ENCODE data around the gene ABI1. TPM values are rescaled to one million over a fixed set of nuclear protein-coding genes. Genes with fewer than 3 reads are reported as not detected.

ABI1 gene
- total and polyA plus RNA-seq, 7 donors = 13.9 to 33.8 (median 29.7) TPM

GRCh38 chr10:26890956-26891355 lies 30.2 kb upstream of the ABI1 start:
- ATAC-seq (no peak), DNase-seq (no peak)
- intact Hi-C loops (cut with DNase I) = loop anchor here in 1 of 2 donors (5.0 kb wide), 1 partner anchor 466 kb away; no protein-coding TSS in a partner anchor
- TF ChIP-seq CTCF (IDR thresholded peaks at IDR 0.05) = peak; percentile 19
- Histone ChIP-seq H3K36me3 (ENCODE audit: insufficient read depth in 1 of 2, low read depth in 1 of 2) (no peaks in the 10 kb centered on the region), H3K9me3 (no peaks in the 10 kb centered on the region), H3K27ac (no peak overlapping the region), H3K27me3 (ENCODE audit: insufficient read depth in 3 of 3, low read length in 2 of 3) (no peaks in the 10 kb centered on the region), H3K4me1 (no peaks in the 10 kb centered on the region), H3K4me3 (no peak overlapping the region)
- WGBS, 3 donors = 48 to 69% (median 57%) methylated on average over 5 of the region's 5 CpGs

- H3K4me3 ChIP-seq = no peak overlapping the region
- no peaks in the 10 kb centered on the region for H3K4me1 ChIP-seq
- no peak for TF ChIP-seq CTCF (IDR thresholded peaks at IDR 0.05)
- no peak overlapping the region for H3K27ac ChIP-seq
- H3K9me3 ChIP-seq = no peaks in the 10 kb centered on the region
- ATAC-seq (no peak), DNase-seq (no peak)
- intact Hi-C loops (cut with DNase I) = no loop called here
- H3K27me3 ChIP-seq (ENCODE audit: insufficient read depth in 3 of 3, low read length in 2 of 3) = no peaks in the 10 kb centered on the region
- no peaks in the 10 kb centered on the region for H3K36me3 ChIP-seq (ENCODE audit: insufficient read depth in 1 of 2, low read depth in 1 of 2)
- WGBS, 3 donors = 72 to 73% (median 72%) methylated on average over 3 of the region's 3 CpGs
Measured at GRCh38 chr10:26887611-26888215, 27.0 kb upstream of the ABI1 start.

GRCh38 chr10:26881600-26882331 lies 21.0 kb upstream of the ABI1 start:
- 12 to 14% (median 13%) methylated on average over 10 of the region's 10 CpGs for WGBS, 3 donors
- Histone ChIP-seq H3K27me3 (ENCODE audit: insufficient read depth in 3 of 3, low read length in 2 of 3) (peaks cover 0 to 6% (median 0%) of the 10 kb centered on the region in 3 donors), H3K36me3 (ENCODE audit: insufficient read depth in 1 of 2, low read depth in 1 of 2) (no peaks in the 10 kb centered on the region), H3K27ac (no peak overlapping the region), H3K4me3 (no peak overlapping the region), H3K4me1 (no peaks in the 10 kb centered on the region), H3K9me3 (no peaks in the 10 kb centered on the region)
- TF ChIP-seq CTCF (IDR thresholded peaks at IDR 0.05) = peak; percentile 73
- intact Hi-C loops (cut with DNase I) = loop anchor here (2.0 to 5.0 kb wide), 2 partner anchors 155 to 199 kb away; no protein-coding TSS in a partner anchor
- DNase-seq = no peak
- ATAC-seq = peak in 3 of 4 donors; percentile 69 to 94 (median 79)

GRCh38 chr10:26879744-26880143 lies 19.0 kb upstream of the ABI1 start:
- peaks cover 0 to 7% (median 0%) of the 10 kb centered on the region in 3 donors for H3K27me3 ChIP-seq (ENCODE audit: insufficient read depth in 3 of 3, low read length in 2 of 3)
- no peak overlapping the region for H3K27ac ChIP-seq
- peak in 1 of 4 donors; percentile 60 for ATAC-seq
- WGBS, 3 donors = 24 to 33% (median 30%) methylated on average over 5 of the region's 5 CpGs
- H3K4me3 ChIP-seq = no peak overlapping the region
- no peak for TF ChIP-seq CTCF (IDR thresholded peaks at IDR 0.05)
- H3K36me3 ChIP-seq (ENCODE audit: insufficient read depth in 1 of 2, low read depth in 1 of 2) = no peaks in the 10 kb centered on the region
- intact Hi-C loops (cut with DNase I) = loop anchor here in 1 of 2 donors (5.0 kb wide), 1 partner anchor 197 kb away; no protein-coding TSS in a partner anchor
- no peaks in the 10 kb centered on the region for H3K9me3 ChIP-seq
- no peaks in the 10 kb centered on the region for H3K4me1 ChIP-seq
- DNase-seq = no peak
